ENCODE data around the gene NSL1.

The NSL1 gene

DNA sequence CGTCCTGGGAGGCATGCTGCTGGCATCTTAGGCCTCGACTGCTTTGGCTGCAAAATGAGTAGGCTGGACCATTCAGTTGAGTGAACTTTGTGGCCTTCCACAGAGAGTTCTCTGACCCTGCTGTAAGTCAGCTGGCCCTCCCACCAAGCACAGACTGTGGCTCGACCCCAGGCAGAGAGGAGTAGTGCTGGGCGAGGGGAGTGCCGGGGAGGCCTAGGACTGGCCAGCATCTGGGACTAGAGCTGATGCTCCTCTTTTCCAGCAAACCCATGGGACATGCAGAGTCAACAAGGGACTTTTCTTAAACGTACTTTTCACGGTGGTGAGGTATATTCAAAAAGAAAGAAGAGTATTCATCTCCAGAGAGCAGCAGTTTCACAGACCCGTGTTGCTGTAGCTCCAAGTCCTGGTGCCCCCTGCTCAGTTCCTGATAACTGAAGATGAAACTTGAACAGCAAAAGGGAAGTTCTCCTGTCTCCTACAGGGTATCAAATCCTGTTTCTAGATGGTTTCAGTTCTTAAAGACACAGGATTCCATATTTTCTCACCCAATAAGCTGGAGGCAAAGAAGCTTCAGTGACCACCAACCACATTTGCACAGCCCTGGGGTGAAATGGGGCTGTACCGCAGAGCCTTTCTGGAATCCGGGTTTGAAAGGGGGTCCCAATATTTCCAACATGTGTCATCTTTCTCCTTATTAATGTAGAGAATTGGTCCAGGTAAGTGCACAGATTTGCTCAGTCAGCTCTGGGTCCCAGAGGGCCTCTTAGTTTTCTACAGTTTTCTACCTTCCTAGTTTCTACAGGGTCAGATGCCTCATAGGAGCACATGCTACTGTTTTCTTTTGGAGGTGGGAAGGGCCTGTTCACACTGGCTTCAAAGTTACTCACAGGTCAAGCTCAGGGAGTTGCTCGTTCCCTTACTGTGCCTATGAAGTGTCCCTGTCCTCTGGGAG, 112.8 kb downstream of the NSL1 start:
- Histone ChIP-seq H3K9me3 (ENCODE audit: control insufficient read depth in 1 of 2, low read length in 2 of 2) (no peaks in the 10 kb centered on the region), H3K27ac (ENCODE audit: low read depth, low read length) (no peak overlapping the region), H3K36me3 (ENCODE audit: control insufficient read depth in 1 of 2, insufficient read depth in 2 of 2, low read length in 2 of 2) (no peaks in the 10 kb centered on the region), H3K9ac (ENCODE audit: low read depth in 1 of 2, low read length in 2 of 2) (no peak overlapping the region), H3K27me3 (ENCODE audit: control insufficient read depth in 1 of 2, insufficient read depth in 2 of 2, low read length in 2 of 2) (no peaks in the 10 kb centered on the region), H3K4me3 (ENCODE audit: low read depth in 1 of 2, low read length in 2 of 2) (no peak overlapping the region), H3K4me1 (ENCODE audit: control insufficient read depth in 1 of 2, insufficient read depth in 2 of 2, low read length in 2 of 2) (peaks cover 3 to 4% of the 10 kb centered on the region in 2 donors)

DNA sequence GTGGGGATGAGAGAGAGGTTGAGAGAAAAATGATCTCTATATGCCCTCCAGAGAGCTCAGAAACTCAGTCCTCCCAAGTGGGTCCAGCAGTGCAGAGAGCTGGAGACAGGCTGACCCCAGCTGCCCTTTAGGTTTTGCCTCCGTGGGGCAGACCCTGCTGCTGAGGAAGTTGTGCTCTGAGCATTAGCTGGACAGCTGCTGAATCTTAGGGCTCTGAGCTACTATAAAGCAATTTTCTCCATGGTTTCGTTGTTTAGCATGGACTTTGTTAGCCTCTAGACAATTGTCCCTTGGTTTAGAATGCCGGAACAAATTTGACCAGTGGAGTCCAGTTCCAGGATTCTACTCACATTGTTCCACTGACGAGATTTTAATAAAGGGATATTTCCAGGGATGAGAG, 114.0 kb downstream of the NSL1 start:
- Histone ChIP-seq H3K9ac (ENCODE audit: low read depth in 1 of 2, low read length in 2 of 2) (no peak overlapping the region), H3K27ac (ENCODE audit: low read depth, low read length) (no peak overlapping the region), H3K4me3 (ENCODE audit: low read depth in 1 of 2, low read length in 2 of 2) (no peak overlapping the region), H3K36me3 (ENCODE audit: control insufficient read depth in 1 of 2, insufficient read depth in 2 of 2, low read length in 2 of 2) (no peaks in the 10 kb centered on the region), H3K9me3 (ENCODE audit: control insufficient read depth in 1 of 2, low read length in 2 of 2) (no peaks in the 10 kb centered on the region), H3K4me1 (ENCODE audit: control insufficient read depth in 1 of 2, insufficient read depth in 2 of 2, low read length in 2 of 2) (peaks cover 0 to 3% of the 10 kb centered on the region in 2 donors), H3K27me3 (ENCODE audit: control insufficient read depth in 1 of 2, insufficient read depth in 2 of 2, low read length in 2 of 2) (no peaks in the 10 kb centered on the region)

DNA sequence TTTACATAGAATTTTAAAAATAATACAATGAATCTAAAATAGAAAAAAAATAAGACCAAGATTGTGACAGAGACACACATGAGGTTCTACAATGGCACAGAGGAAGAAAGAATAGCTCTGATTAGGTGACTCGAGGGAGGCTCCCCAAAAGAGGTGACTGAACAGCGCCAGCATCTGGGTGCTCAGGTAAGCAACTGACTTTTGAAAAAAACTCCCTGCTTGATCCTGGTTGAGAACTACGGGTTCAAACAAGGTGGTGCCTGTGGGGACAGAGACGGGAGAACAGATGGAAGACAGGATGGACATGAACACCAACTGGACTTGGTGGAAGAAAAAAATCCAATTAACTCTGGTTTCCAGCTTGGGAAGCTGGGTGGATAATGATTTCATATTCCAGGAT, 114.4 kb downstream of the NSL1 start:
- Histone ChIP-seq H3K27me3 (ENCODE audit: control insufficient read depth in 1 of 2, insufficient read depth in 2 of 2, low read length in 2 of 2) (no peaks in the 10 kb centered on the region), H3K4me1 (ENCODE audit: control insufficient read depth in 1 of 2, insufficient read depth in 2 of 2, low read length in 2 of 2) (no peaks in the 10 kb centered on the region), H3K36me3 (ENCODE audit: control insufficient read depth in 1 of 2, insufficient read depth in 2 of 2, low read length in 2 of 2) (no peaks in the 10 kb centered on the region), H3K4me3 (ENCODE audit: low read depth in 1 of 2, low read length in 2 of 2) (no peak overlapping the region), H3K9me3 (ENCODE audit: control insufficient read depth in 1 of 2, low read length in 2 of 2) (no peaks in the 10 kb centered on the region), H3K27ac (ENCODE audit: low read depth, low read length) (no peak overlapping the region), H3K9ac (ENCODE audit: low read depth in 1 of 2, low read length in 2 of 2) (no peak overlapping the region)

Data from duodenal mucosa (tissue), 2 donors.